ENCODE measurements around the gene SRRM3.
"Not testable (repeated sequence)": the region's sequence is repeated elsewhere in the genome, so short reads cannot be mapped to it uniquely, and the experiment has no call there.

Gene SRRM3

GRCh38 chr7:76265299-76265698 is 63.6 kb downstream of the SRRM3 start:
- no peak for DNase-seq (ENCODE audit: low spot score)

GRCh38 chr7:76267107-76267893 is 65.6 kb downstream of the SRRM3 start:
- DNase-seq (ENCODE audit: low spot score): no peak

- no peak for DNase-seq (ENCODE audit: low spot score)
Measured at GRCh38 chr7:76267894-76268183, 66.1 kb downstream of the SRRM3 start.

GRCh38 chr7:76268376-76268775 is 66.7 kb downstream of the SRRM3 start:
- DNase-seq (ENCODE audit: low spot score): no peak

- no peak for DNase-seq (ENCODE audit: low spot score)
Measured at GRCh38 chr7:76269895-76270294, 68.2 kb downstream of the SRRM3 start.

GRCh38 chr7:76271384-76271783 is 69.7 kb downstream of the SRRM3 start:
- DNase-seq (ENCODE audit: low spot score): not testable (repeated sequence)

GRCh38 chr7:76272142-76272541 is 70.4 kb downstream of the SRRM3 start:
- DNase-seq (ENCODE audit: low spot score): no peak

GRCh38 chr7:76272851-76273497 is 71.3 kb downstream of the SRRM3 start:
- DNase-seq (ENCODE audit: low spot score): no peak

GRCh38 chr7:76273503-76273902 is 71.8 kb downstream of the SRRM3 start:
- DNase-seq (ENCODE audit: low spot score): no peak

GRCh38 chr7:76278540-76278939 is 76.8 kb downstream of the SRRM3 start:
- DNase-seq (ENCODE audit: low spot score): no peak

- DNase-seq (ENCODE audit: low spot score): no peak
Measured at GRCh38 chr7:76280408-76280807, 78.7 kb downstream of the SRRM3 start.

GRCh38 chr7:76281006-76281705 is 79.5 kb downstream of the SRRM3 start:
- DNase-seq (ENCODE audit: low spot score): no peak

GRCh38 chr7:76281706-76282343 is 80.1 kb downstream of the SRRM3 start:
- no peak for DNase-seq (ENCODE audit: low spot score)

GRCh38 chr7:76282344-76283253 is 80.9 kb downstream of the SRRM3 start:
- DNase-seq (ENCODE audit: low spot score): no peak

GRCh38 chr7:76283254-76284159 is 81.8 kb downstream of the SRRM3 start:
- DNase-seq (ENCODE audit: low spot score): no peak

GRCh38 chr7:76285604-76286374 is 84.1 kb downstream of the SRRM3 start:
- DNase-seq (ENCODE audit: low spot score): no peak

- DNase-seq (ENCODE audit: low spot score): no peak
Measured at GRCh38 chr7:76286842-76287403, 85.2 kb downstream of the SRRM3 start.

- DNase-seq (ENCODE audit: low spot score): not testable (repeated sequence)
Measured at GRCh38 chr7:76290847-76291350, 89.2 kb downstream of the SRRM3 start.

All from hepatic stellate cell (primary cell).